IMR-90 (cell line): Measurements from ENCODE around the gene OPCML. TPM values are rescaled to one million over a fixed set of nuclear protein-coding genes. Genes with fewer than 3 reads are reported as not detected.

Source experiments
- ATAC-seq: fragments of 200-7000 bp; cut with Tn5 transposase; 2 replicates; pipeline ENCODE4 v1.9.1; 2020; ENCODE audit warnings: low read depth, mild to moderate bottlenecking, moderate library complexity
- BruUV-seq: library from RNA; stranded (reverse); fragments of 400-500 nt; replicated peaks from 2 replicates; lab custom pipeline; 2021; lab: Mats Ljungman, UMichigan
- CTCF ChIA-PET: fragments of 300-600 bp; formaldehyde crosslinking; extraction: SDS; loops from one replicate; lab custom pipeline; 2021; ENCODE audit warnings: antibody characterized with exemption; lab: Yijun Ruan, JAX
- POLR2A ChIA-PET: fragments of 300-600 bp; sonication (Branson Sonifier 250); formaldehyde crosslinking; loops from one replicate; lab custom pipeline; 2022; ENCODE audit warnings: antibody characterized with exemption; ENCODE audit not compliant: unreplicated experiment; lab: Charles Lee
- DNase-seq: peaks from one replicate; pipeline ENCODE4 v3.0.0; 2013
- H2AFZ ChIP-seq: replicated peaks from 2 replicates; pipeline ENCODE3; 2013; ENCODE audit warnings: low read length, mild to moderate bottlenecking; ENCODE audit not compliant: poor library complexity
- H2AK5ac ChIP-seq: 2 replicates; pipeline ENCODE4 v1.6.1; 2013; ENCODE audit warnings: low read depth, low read length, inconsistent platforms
- H2AK9ac ChIP-seq: replicated peaks from 2 replicates; pipeline ENCODE3; 2013; ENCODE audit warnings: mild to moderate bottlenecking, low read depth, low read length, moderate library complexity; ENCODE audit not compliant: poor library complexity
- H2BK120ac ChIP-seq: 2 replicates; pipeline ENCODE4 v1.6.1; 2013; ENCODE audit warnings: low read depth, low read length, inconsistent platforms
- H2BK15ac ChIP-seq: 3 replicates; pipeline ENCODE4 v1.6.1; 2013; ENCODE audit warnings: low read depth, low read length, inconsistent platforms
- H2BK20ac ChIP-seq: 2 replicates; pipeline ENCODE4 v1.6.1; 2013; ENCODE audit warnings: low read depth, mild to moderate bottlenecking, inconsistent platforms, low read length, moderate library complexity
- H2BK5ac ChIP-seq: 2 replicates; pipeline ENCODE4 v1.6.1; 2013; ENCODE audit warnings: mild to moderate bottlenecking, low read depth, low read length, inconsistent platforms; ENCODE audit not compliant: poor library complexity, severe bottlenecking
- H3K14ac ChIP-seq: replicated peaks from 2 replicates; pipeline ENCODE4 v1.6.1; 2013; ENCODE audit warnings: low read depth, low read length, inconsistent platforms
- H3K18ac ChIP-seq: 2 replicates; pipeline ENCODE4 v1.6.1; 2013; ENCODE audit warnings: low read depth, low read length, control low read depth
- H3K23ac ChIP-seq: 2 replicates; pipeline ENCODE4 v1.6.1; 2013; ENCODE audit warnings: low read depth, low read length, inconsistent platforms
- H3K27ac ChIP-seq: 2 replicates; pipeline ENCODE4 v1.5.1; 2013; ENCODE audit warnings: mild to moderate bottlenecking, control low read depth, low read length; ENCODE audit not compliant: insufficient read depth
- H3K27me3 ChIP-seq: 2 replicates; pipeline ENCODE4 v1.6.1; 2013; ENCODE audit warnings: low read length; ENCODE audit not compliant: control insufficient read depth, insufficient read depth
- H3K36me3 ChIP-seq: 2 replicates; pipeline ENCODE4 v1.6.1; 2013; ENCODE audit warnings: low read length, mixed read lengths; ENCODE audit not compliant: control insufficient read depth, insufficient read depth
- H3K4ac ChIP-seq: 2 replicates; pipeline ENCODE4 v1.6.1; 2013; ENCODE audit warnings: low read depth, low read length, inconsistent platforms
- H3K4me1 ChIP-seq: 2 replicates; pipeline ENCODE4 v1.6.1; 2013; ENCODE audit warnings: low read length, mixed read lengths; ENCODE audit not compliant: control insufficient read depth, insufficient read depth
- H3K4me2 ChIP-seq: 2 replicates; pipeline ENCODE4 v1.6.1; 2013; ENCODE audit warnings: low read depth, mild to moderate bottlenecking, control low read depth, low read length, moderate library complexity
- H3K4me3 ChIP-seq: 2 replicates; pipeline ENCODE4 v1.5.1; 2013; ENCODE audit warnings: low read depth, mild to moderate bottlenecking, control low read depth, low read length, moderate library complexity; ENCODE audit not compliant: insufficient read depth
- H3K56ac ChIP-seq: 2 replicates; pipeline ENCODE4 v1.6.1; 2013; ENCODE audit warnings: low read length, inconsistent platforms; ENCODE audit not compliant: insufficient read depth; ENCODE audit errors: extremely low read depth
- H3K79me1 ChIP-seq, 2 experiments: 2 replicates each; pipeline ENCODE4 v1.6.1; 2013; ENCODE audit warnings: low read length in 2 of 2, inconsistent platforms in 1 of 2, low read depth in 1 of 2
- H3K9ac ChIP-seq: 2 replicates; pipeline ENCODE4 v1.6.1; 2013; ENCODE audit warnings: low read depth, low read length, control low read depth
- H3K9me1 ChIP-seq: 2 replicates; pipeline ENCODE4 v1.6.1; 2013; ENCODE audit warnings: low read length, inconsistent platforms; ENCODE audit not compliant: insufficient read depth
- H3K9me3 ChIP-seq: 2 replicates; pipeline ENCODE4 v1.6.1; 2013; ENCODE audit warnings: low read length; ENCODE audit not compliant: control insufficient read depth, insufficient read depth
- H4K20me1 ChIP-seq: 2 replicates; pipeline ENCODE4 v1.6.1; 2013; ENCODE audit warnings: low read length, inconsistent platforms; ENCODE audit not compliant: insufficient read depth
- H4K5ac ChIP-seq: 2 replicates; pipeline ENCODE4 v1.6.1; 2013; ENCODE audit warnings: mild to moderate bottlenecking, low read depth, low read length, control low read depth
- H4K8ac ChIP-seq, 2 experiments: 2 replicates each; pipeline ENCODE4 v1.6.1; 2013; ENCODE audit warnings: low read depth in 2 of 2, low read length in 2 of 2, control low read depth in 1 of 2, inconsistent platforms in 1 of 2
- H4K91ac ChIP-seq: 2 replicates; pipeline ENCODE4 v1.6.1; 2013; ENCODE audit warnings: low read depth, low read length, inconsistent platforms; ENCODE audit not compliant: insufficient read depth
- CEBPB ChIP-seq: IDR thresholded peaks from 2 replicates; pipeline ENCODE4 v1.6.1; 2012; ENCODE audit warnings: low read depth, low read length, improper control_type of control experiment
- FOS ChIP-seq: fragments of 150-350 bp; IDR thresholded peaks from 2 replicates; pipeline ENCODE4 v1.6.1; 2016; ENCODE audit warnings: low read depth, low read length
- POLR2A ChIP-seq: IDR thresholded peaks from 2 replicates; pipeline ENCODE4 v1.6.1; 2012; ENCODE audit warnings: mild to moderate bottlenecking, low read depth, low read length
- WGBS, 2 experiments: methylation state at CpG; one replicate each; pipeline versions ENCODE4 v1.1.5 to v1.1.7; 2013; ENCODE audit warnings: missing lambda C conversion rate in 2 of 2; ENCODE audit not compliant: insufficient read length in 1 of 2; ENCODE audit errors: extremely low coverage in 2 of 2; 5-methylcytosine and 5-hydroxymethylcytosine counted together
- dilution Hi-C: fragments of 300-500 bp; cut with HindIII; formaldehyde crosslinking; loops from one replicate; pipeline ENCODE4 v1.14.3; 2018; ENCODE audit warnings: low sequenced_read_pairs; ENCODE audit not compliant: unreplicated experiment
- in situ Hi-C: fragments of 300-500 bp; cut with MboI; formaldehyde crosslinking; loops from 3 replicates; pipeline ENCODE4 v1.14.3; 2019; ENCODE audit warnings: low sequenced_read_pairs, inconsistent platforms, mixed read lengths
- intact Hi-C: fragments of 100-400 bp; cut with micrococcal nuclease; formaldehyde crosslinking; loops from 2 replicates; pipeline ENCODE4 v1.10.0; 2022
- polyA plus RNA-seq, 3 experiments: library from polyadenylated mRNA; depleted of rRNA; stranded (reverse); fragments of >200 nt; gene quantifications; 2 replicates each; pipeline ENCODE4 v1.2.3, GENCODE V29; 2012; ENCODE audit warnings: low replicate concordance in 1 of 3
- total RNA-seq: library from RNA; depleted of rRNA; stranded (reverse); fragments of >200 nt; gene quantifications from 2 replicates; pipeline ENCODE4 v1.2.3, GENCODE V29; 2012

Gene OPCML
- total and polyA plus RNA-seq, 2 of the 4 experiments (the other 2 are of a cell fraction), result under 0.01 to 2.6 TPM

DNA sequence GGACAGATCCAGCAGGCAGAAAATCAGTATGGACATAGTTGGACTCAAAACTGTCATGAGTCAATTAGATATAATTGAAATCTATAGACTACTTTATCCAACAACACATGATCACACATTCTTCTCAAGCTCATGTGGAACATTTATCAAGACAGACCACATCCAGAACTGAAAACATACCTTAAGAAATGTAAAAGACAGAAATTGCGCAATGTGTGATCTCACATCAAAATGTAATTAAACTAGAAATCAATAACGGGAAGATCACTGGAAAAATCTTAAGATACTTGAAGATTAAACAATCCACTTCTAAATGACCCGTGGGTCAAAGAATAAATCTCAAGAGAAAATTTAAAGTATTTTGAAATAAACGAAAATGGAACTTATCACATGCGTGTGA lies 435.3 kb downstream of the OPCML start:
- Histone ChIP-seq H2AK9ac (no peak overlapping the region), H2BK20ac (no peak overlapping the region), H3K4ac (no peak overlapping the region), H3K4me2 (no peak overlapping the region), H3K9ac (no peak overlapping the region), H2AFZ (no peak overlapping the region), H2BK15ac (no peak overlapping the region), H3K79me1 (no peaks in the 10 kb centered on the region), H4K5ac (no peak overlapping the region), H3K18ac (no peak overlapping the region), H3K4me3 (no peak overlapping the region), H4K91ac (no peak overlapping the region), H2BK5ac (no peak overlapping the region), H4K20me1 (no peaks in the 10 kb centered on the region), H3K36me3 (no peaks in the 10 kb centered on the region), H3K4me1 (no peaks in the 10 kb centered on the region), H2BK120ac (no peak overlapping the region), H3K14ac (no peak overlapping the region), H4K8ac (no peak overlapping the region), H3K27me3 (no peaks in the 10 kb centered on the region), H2AK5ac (no peak overlapping the region), H3K23ac (no peak overlapping the region), H3K9me1 (no peaks in the 10 kb centered on the region), H3K56ac (no peak overlapping the region), H3K27ac (no peak overlapping the region), H3K9me3 (no peaks in the 10 kb centered on the region)
- TF ChIP-seq POLR2A, result no peak
- TF ChIP-seq FOS, result no peak
- peak; percentile 92 for TF ChIP-seq CEBPB
- ChIA-PET CTCF (no interaction called here), POLR2A (no interaction called here)
- WGBS, 2 experiments, result no CpG with 5 or more reads among the region's 5 CpGs
- BruUV-seq, result no TSS peak
- ATAC-seq (no peak), DNase-seq (no peak)
- in situ Hi-C loops (no loop called here), intact Hi-C loops (no loop called here), dilution Hi-C loops (no loop called here)
